Activated CD4-positive, alpha-beta T cell treated with anti-CD3 and anti-CD28 coated beads, Interleukin-2, Interleukin-4, amounts not matched to agents 100 ng/mL and 50 ng/mL, durations not matched to agents 16 hours and 8 hours (primary cell): ENCODE results near the gene NLN.
"Not testable (repeated sequence)": the region's sequence is repeated elsewhere in the genome, so short reads cannot be mapped to it uniquely, and the experiment has no call there.

Experiments
- DNase-seq: peaks from one replicate; pipeline ENCODE4 v3.0.0-alpha.2; 2020; ENCODE audit warnings: low spot score

Gene NLN

DNA sequence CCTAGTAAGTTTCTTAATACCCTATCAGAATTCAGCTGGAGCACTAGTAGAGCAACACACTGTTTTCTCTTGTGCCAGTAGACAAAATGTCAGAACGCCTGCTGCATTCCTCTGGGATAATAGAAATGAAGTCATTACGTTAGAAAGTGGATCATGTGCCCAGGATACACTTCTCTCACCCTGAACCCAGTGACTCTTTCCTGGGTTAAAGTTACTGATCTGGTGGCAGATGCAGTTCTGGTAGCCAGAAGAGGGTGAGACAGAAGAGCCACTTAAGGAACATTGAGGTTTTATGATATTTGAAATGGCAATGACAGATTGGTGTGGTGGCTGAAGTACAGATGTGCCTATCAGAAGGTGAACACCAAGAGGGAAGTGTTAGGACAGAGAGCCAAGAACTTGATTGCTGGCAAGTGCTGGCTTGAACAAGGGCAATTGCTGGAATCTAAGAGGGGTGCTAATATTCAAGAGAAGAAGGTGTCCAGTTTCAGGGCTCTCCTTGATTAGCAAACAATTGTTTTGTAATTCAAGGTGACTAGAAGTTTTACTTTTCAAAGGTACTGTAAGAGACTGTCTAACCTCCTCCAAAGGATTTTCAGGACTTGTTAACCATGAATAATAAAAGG is 110.7 kb downstream of the NLN start:
- DNase-seq: no peak

- DNase-seq: no peak
Measured at GRCh38 chr5:65833780-65834179, 111.8 kb downstream of the NLN start.

GRCh38 chr5:65834306-65834705 is 112.3 kb downstream of the NLN start:
- DNase-seq: no peak

GRCh38 chr5:65835191-65835590 is 113.2 kb downstream of the NLN start:
- DNase-seq: no peak

- no peak for DNase-seq
Measured at GRCh38 chr5:65837139-65837538, 115.1 kb downstream of the NLN start.

DNA sequence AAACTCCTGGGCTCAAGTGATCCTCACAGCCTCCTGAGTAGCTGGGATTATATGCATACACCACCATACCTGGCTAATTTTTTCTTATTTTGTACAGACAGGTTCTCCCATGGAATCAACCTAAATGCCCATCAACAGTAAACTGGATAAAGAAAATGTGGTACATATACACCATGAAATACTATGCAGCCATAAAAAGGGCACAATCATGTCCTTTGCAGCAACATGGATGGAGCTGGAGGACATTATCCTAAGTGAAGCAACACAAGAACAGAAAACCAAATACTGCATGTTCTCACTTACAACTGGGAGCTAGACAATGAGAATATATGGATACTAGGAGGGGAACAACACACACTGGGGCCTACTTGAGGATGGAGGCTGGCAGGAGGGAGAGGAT is 117.2 kb downstream of the NLN start:
- DNase-seq: not testable (repeated sequence)

DNA sequence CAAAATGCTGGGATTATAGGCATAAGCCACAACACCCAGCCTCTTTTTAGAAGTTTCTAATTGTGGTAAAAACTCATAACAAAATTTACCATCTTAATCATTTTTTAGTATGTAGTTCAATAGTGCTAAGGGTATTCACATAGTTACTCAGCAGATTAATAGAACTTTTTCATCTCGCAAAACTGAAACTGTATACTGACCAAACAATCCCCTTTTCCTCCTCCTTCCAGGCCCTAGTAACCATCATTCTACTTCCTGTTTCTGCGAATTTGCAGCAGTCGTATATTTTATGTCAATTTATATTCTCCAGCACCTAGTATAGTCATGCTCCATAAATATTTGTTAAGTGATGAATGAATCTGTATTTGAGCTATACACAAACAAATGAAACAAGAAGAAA is 118.1 kb downstream of the NLN start:
- no peak for DNase-seq

DNA sequence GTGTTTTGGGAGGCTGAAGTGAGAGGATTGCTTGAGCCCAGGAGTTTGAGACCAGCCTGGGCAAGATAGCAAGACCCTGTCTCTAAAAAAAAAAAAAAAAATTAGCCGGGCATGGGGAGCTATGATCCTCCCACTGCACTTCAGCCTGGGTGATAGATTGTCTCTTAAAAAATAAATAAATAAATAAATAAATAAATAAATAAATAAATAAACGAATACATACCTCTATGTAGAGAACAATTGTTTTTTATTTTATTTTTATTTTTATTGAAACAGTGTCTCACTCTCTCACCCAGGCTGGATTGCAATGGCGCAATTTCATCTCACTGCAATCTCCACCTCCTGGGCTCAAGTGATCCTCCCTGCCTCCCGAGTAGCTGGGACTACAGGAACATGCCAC is 122.8 kb downstream of the NLN start:
- not testable (repeated sequence) for DNase-seq

GRCh38 chr5:65846101-65846500 is 124.1 kb downstream of the NLN start:
- DNase-seq: no peak

GRCh38 chr5:65847019-65847418 is 125.0 kb downstream of the NLN start:
- not testable (repeated sequence) for DNase-seq

DNA sequence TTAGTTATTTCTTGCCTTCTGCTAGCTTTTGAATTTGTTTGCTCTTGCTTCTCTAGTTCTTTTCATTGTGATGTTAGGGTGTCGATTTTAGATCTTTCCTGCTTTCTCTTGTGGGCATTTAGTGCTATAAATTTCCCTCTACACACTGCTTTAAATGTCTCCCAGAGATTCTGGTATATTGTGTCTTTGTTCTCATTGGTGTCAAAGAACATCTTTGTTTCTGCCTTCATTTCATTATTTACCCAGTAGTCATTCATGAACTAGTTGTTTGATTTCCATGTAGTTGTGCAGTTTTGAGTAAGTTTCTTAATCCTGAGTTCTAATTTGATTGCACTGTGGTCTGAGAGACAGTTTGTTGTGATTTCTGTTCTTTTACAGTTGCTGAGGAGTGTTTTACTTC is 127.9 kb downstream of the NLN start:
- DNase-seq: not testable (repeated sequence)

- DNase-seq: no peak
Measured at GRCh38 chr5:65854925-65855324, 132.9 kb downstream of the NLN start.

- no peak for DNase-seq
Measured at GRCh38 chr5:65855766-65856315, 133.8 kb downstream of the NLN start.

DNA sequence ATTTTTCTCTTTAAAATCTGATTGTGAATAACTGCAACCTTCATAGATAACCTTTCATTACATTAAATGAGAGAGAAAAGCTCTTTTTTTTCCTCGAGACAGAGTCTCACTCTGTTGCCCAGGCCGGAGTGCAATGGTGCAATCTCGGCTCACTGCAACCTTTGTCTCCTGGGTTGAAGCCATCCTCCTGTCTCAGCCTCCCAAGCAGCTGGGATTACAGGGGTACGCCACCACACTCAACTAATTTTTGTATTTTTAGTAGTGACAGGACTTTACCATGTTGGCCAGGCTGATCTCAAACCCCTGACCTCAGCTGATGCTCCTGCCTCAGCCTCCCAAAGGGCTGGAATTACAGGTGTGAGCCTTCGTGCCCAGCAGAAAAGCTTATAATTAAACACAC is 134.5 kb downstream of the NLN start:
- no peak for DNase-seq

DNA sequence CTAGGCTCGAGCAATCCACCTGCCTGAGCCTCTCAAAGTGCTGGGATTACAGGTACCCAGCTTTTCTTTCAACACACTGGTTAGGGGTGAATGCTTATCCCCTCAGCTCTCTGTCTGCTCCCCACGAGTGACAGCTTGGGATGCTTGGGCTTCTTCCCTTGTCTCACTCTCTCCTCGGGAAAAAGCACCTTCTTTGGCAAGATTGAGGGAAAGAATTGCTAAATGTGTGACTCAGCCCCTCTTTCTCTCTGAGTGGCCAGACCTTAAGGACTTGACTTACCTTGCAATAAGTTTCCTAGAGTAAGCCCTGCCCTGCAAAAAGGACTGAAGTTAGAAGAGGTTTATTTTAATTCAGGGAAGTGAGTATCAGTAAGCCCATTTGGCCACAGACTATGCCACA is 136.3 kb downstream of the NLN start:
- DNase-seq: no peak

DNA sequence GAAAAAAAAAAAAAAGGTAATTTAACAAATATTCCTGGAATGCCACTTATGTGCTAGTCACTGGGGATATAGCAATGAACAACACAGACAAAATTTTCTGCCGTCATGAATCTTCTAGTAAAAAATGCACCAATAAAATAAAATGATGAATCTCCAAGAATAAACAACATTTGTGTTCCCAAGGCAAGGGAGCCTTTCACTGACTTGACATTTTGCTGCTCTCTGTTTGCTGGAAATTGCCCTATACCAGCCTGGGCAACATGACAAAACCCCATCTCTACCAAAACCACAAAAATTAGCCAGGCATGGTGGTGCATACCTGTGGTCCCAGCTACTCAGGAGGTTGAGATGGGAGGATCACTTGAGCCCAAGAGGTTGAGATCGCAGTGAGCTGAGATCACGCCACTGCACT is 139.8 kb downstream of the NLN start:
- DNase-seq: no peak

DNA sequence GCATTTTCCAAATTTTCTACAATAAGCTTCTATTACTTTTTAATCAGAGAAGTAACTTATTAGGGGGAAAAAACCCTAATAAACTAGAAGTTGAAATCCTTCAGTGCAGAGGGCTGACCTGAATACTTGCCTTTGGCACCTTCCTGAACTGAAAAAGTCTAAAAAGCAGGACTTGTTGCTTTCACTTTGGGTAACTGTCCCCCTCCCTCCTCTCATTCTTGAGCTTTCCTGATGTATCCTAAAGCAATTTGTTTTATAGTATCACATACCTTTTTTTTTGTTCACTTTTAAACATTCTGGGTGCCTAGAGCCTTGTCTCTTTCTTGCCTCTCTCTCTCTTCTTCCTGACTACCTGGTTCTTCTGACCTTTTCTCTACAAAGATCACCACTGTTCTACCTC is 140.4 kb downstream of the NLN start:
- no peak for DNase-seq

GRCh38 chr5:65863747-65864146 is 141.7 kb downstream of the NLN start:
- DNase-seq: no peak

- DNase-seq: no peak
Measured at GRCh38 chr5:65866837-65867521, 145.0 kb downstream of the NLN start.

DNA sequence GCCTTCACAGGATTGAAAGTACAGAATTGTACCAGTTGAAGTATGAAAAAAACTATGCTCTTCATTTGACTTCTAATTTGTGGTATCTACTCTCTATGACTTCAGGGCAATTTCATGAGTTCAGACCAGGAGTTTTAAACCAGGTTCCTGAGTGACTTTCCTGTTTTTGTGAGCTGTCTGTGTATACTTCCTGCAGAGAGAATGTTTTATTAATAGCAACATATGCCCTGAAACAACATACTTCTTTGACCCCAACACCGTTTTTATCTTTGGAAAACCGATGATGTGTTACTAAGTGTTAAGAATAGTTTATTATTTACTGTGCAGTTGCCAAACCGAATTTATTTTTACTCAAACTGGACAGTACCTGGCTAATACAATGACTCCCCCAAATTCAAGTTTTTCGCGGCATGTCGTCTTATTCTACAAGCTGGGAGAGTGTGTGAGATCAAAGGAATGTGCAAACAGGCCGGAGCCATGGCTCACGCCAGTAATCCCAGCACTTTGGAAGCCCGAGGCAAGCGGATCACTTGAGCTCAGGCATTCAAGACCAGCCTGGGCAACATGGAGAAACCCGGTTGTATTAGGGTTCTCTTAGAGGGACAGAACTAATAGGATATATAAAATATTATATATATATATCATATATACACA is 145.7 kb downstream of the NLN start:
- no peak for DNase-seq

DNA sequence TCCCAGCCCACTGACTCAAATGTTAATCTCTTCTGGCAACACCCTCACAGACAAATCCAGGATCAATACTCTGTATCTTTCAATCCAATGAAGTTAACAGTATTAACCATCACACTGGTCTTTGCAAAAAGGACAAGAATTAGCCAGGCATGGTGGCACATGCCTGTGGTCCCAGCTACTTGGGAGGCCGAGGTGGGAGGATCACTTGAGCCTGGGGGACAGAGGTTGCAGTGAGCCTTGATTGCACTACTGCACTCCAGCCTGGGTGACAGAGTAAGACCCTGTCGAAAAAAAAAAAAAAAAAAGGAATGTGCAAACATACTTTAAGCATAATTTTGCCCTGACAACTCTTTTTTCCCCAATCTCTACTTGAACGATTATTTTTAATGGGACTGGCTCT is 146.5 kb downstream of the NLN start:
- DNase-seq: no peak

DNA sequence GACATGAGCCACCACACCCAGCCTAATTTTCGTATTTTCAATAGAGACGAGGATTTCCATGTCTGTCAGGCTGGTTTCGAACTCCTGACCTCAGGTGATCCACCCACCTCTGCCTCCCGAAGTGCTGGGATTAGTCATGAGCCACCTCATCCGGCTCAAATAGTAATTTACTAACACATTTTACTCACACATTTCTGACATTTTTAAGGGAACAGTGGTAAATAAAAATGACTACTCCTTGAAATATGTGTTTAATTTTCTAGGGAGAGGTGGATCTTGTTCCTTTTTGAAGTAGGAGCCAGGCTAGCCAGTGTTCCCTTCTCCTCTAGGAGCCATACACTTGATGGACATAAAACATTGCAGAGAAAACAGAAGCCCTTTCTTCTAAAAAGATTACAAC is 149.2 kb downstream of the NLN start:
- DNase-seq: no peak

DNA sequence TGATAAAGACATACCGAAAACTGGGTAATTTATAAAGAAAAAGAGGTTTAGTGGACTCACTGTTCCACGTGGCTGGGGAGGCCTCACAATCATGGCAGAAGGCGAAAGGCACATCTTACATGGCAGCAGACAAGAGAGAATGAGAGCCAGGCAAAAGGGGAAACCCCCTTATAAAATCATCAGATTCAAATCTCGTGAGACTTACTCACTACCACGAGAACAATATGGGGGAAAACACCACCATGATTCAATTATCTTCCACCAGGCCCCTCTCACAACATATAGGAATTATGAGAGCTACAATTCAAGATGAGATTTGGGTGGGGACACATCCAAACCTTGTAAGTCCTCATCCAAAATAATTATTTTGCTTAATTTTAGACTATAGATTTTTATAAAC is 149.8 kb downstream of the NLN start:
- not testable (repeated sequence) for DNase-seq
